Spinal cord (tissue), 10 donors: ENCODE measurements around the gene C1orf35. TPM values are rescaled to one million over a fixed set of nuclear protein-coding genes. Genes with fewer than 3 reads are reported as not detected.

ENCODE experiments used
- DNase-seq, 6 donors: peaks; one replicate each; pipeline versions ENCODE4 v3.0.0 to v3.0.0-alpha.2; 2013 to 2015; ENCODE audit warnings: low spot score in 6 of 6, low read depth in 4 of 6
- H3K27ac ChIP-seq: one replicate; pipeline ENCODE4 v1.5.1; 2013; ENCODE audit warnings: low read depth, low read length, control low read depth
- H3K27me3 ChIP-seq: one replicate; pipeline ENCODE4 v1.6.1; 2013; ENCODE audit warnings: low read length; ENCODE audit not compliant: control insufficient read depth, insufficient read depth
- H3K36me3 ChIP-seq: one replicate; pipeline ENCODE4 v1.6.1; 2013; ENCODE audit warnings: low read length; ENCODE audit not compliant: control insufficient read depth, insufficient read depth
- H3K4me1 ChIP-seq: one replicate; pipeline ENCODE4 v1.6.1; 2013; ENCODE audit warnings: low read length; ENCODE audit not compliant: control insufficient read depth, insufficient read depth
- H3K4me3 ChIP-seq: one replicate; pipeline ENCODE4 v1.5.1; 2013; ENCODE audit warnings: low read depth, low read length, control low read depth
- H3K9me3 ChIP-seq: one replicate; pipeline ENCODE4 v1.6.1; 2013; ENCODE audit warnings: low read length; ENCODE audit not compliant: control insufficient read depth, insufficient read depth
- WGBS: methylation state at CpG from one replicate; pipeline ENCODE4 v1.1.5; 2013; ENCODE audit warnings: missing lambda C conversion rate; ENCODE audit not compliant: insufficient coverage; 5-methylcytosine and 5-hydroxymethylcytosine counted together
- polyA plus RNA-seq, 2 donors: library from polyadenylated mRNA; unstranded; fragments of 120-200 nt; gene quantifications; one replicate each; pipeline ENCODE4 v1.2.1, GENCODE V29; 2013; ENCODE audit not compliant: insufficient read length in 2 of 2
- total RNA-seq, 2 donors: library from RNA; depleted of rRNA in 1 of 2; stranded (reverse); fragments of 120-200 nt in 1 of 2; fragments of >200 nt in 1 of 2; gene quantifications; one replicate each; pipeline versions ENCODE4 v1.2.3 to v1.2.4, GENCODE V29; 2013 to 2014
- donor health status: healthy.

C1orf35 gene
- total and polyA plus RNA-seq, 4 donors: 3.8 to 29.4 (median 20.1) TPM

GRCh38 chr1:228074954-228075730, 28.0 kb downstream of the C1orf35 start:
- Histone ChIP-seq H3K4me3 (no peak overlapping the region), H3K9me3 (no peaks in the 10 kb centered on the region), H3K27me3 (peaks cover 5% of the 10 kb centered on the region), H3K36me3 (no peaks in the 10 kb centered on the region), H3K4me1 (peaks cover 8% of the 10 kb centered on the region), H3K27ac (no peak overlapping the region)
- 51% methylated on average over 12 of the region's 18 CpGs for WGBS
- no peak for DNase-seq

GRCh38 chr1:228073857-228074545, 29.1 kb downstream of the C1orf35 start:
- peaks cover 7% of the 10 kb centered on the region for H3K4me1 ChIP-seq

GRCh38 chr1:228073061-228073856, 29.9 kb downstream of the C1orf35 start:
- DNase-seq: no peak
- Histone ChIP-seq H3K4me3 (no peak overlapping the region), H3K27ac (no peak overlapping the region), H3K27me3 (peaks cover 21% of the 10 kb centered on the region), H3K9me3 (no peaks in the 10 kb centered on the region), H3K4me1 (peaks cover 7% of the 10 kb centered on the region), H3K36me3 (no peaks in the 10 kb centered on the region)
- WGBS: 68% methylated on average over 23 of the region's 23 CpGs

More at GRCh38 chr1:228073857-228074545, 29.1 kb downstream of the C1orf35 start:
- Histone ChIP-seq H3K27me3 (peaks cover 14% of the 10 kb centered on the region), H3K27ac (no peak overlapping the region), H3K36me3 (no peaks in the 10 kb centered on the region), H3K9me3 (no peaks in the 10 kb centered on the region), H3K4me3 (no peak overlapping the region)
- DNase-seq: peak in 1 of 6 donors; percentile 36
- 25% methylated on average over 10 of the region's 16 CpGs for WGBS

- no peak for DNase-seq
- no peak overlapping the region for H3K4me3 ChIP-seq
- peaks cover 22% of the 10 kb centered on the region for H3K27me3 ChIP-seq
- H3K9me3 ChIP-seq: no peaks in the 10 kb centered on the region
- H3K27ac ChIP-seq: no peak overlapping the region
- H3K36me3 ChIP-seq: no peaks in the 10 kb centered on the region
- peaks cover 7% of the 10 kb centered on the region for H3K4me1 ChIP-seq
- WGBS: 71% methylated on average over 5 of the region's 5 CpGs
Measured at GRCh38 chr1:228072658-228073043, 30.5 kb downstream of the C1orf35 start.

GRCh38 chr1:228071839-228072657, 31.1 kb downstream of the C1orf35 start:
- DNase-seq: no peak
- Histone ChIP-seq H3K4me1 (peaks cover 7% of the 10 kb centered on the region), H3K27ac (no peak overlapping the region), H3K36me3 (no peaks in the 10 kb centered on the region), H3K9me3 (no peaks in the 10 kb centered on the region), H3K27me3 (peaks cover 27% of the 10 kb centered on the region), H3K4me3 (no peak overlapping the region)
- WGBS: 75% methylated on average over 7 of the region's 7 CpGs

- no peak for DNase-seq
- 69% methylated on average over 3 of the region's 3 CpGs for WGBS
- Histone ChIP-seq H3K36me3 (no peaks in the 10 kb centered on the region), H3K4me1 (peaks cover 7% of the 10 kb centered on the region), H3K9me3 (no peaks in the 10 kb centered on the region), H3K4me3 (no peak overlapping the region), H3K27me3 (peaks cover 33% of the 10 kb centered on the region), H3K27ac (no peak overlapping the region)
Measured at GRCh38 chr1:228070851-228071250, 32.3 kb downstream of the C1orf35 start.

GRCh38 chr1:228070173-228070572, 33.0 kb downstream of the C1orf35 start:
- no peak overlapping the region for H3K27ac ChIP-seq
- no peak for DNase-seq
- peaks cover 33% of the 10 kb centered on the region for H3K27me3 ChIP-seq
- no peaks in the 10 kb centered on the region for H3K36me3 ChIP-seq
- no peak overlapping the region for H3K4me3 ChIP-seq
- WGBS: 45% methylated on average over 2 of the region's 2 CpGs
- H3K9me3 ChIP-seq: no peaks in the 10 kb centered on the region
- peaks cover 7% of the 10 kb centered on the region for H3K4me1 ChIP-seq

GRCh38 chr1:228068359-228068758, 34.8 kb downstream of the C1orf35 start:
- DNase-seq: no peak
- Histone ChIP-seq H3K4me3 (no peak overlapping the region), H3K4me1 (peaks cover 2% of the 10 kb centered on the region), H3K9me3 (no peaks in the 10 kb centered on the region), H3K27me3 (peaks cover 33% of the 10 kb centered on the region), H3K27ac (no peak overlapping the region), H3K36me3 (no peaks in the 10 kb centered on the region)
- 77% methylated on average over 7 of the region's 7 CpGs for WGBS
